HG02642 (cell line): Measurements from ENCODE around the gene KCNK1.

Experiments
- ATAC-seq: cut with Tn5 transposase; IDR thresholded peaks from one replicate; pipeline ENCODE4 v1.9.1; 2021; ENCODE audit warnings: mild to moderate bottlenecking; ENCODE audit not compliant: unreplicated experiment, poor library complexity

Gene KCNK1

GRCh38 chr1:233689017-233689747 is 75.3 kb downstream of the KCNK1 start:
- ATAC-seq, result no peak

GRCh38 chr1:233689748-233690254 is 75.9 kb downstream of the KCNK1 start:
- ATAC-seq, result no peak

- no peak for ATAC-seq
These were observed 82.0 kb downstream of the KCNK1 start for GRCh38 chr1:233695901-233696300.

- no peak for ATAC-seq
These were observed 86.4 kb downstream of the KCNK1 start for GRCh38 chr1:233700338-233700737.

- ATAC-seq, result no peak
These were observed 90.4 kb downstream of the KCNK1 start for GRCh38 chr1:233704170-233704897.

GRCh38 chr1:233704898-233705723 is 91.2 kb downstream of the KCNK1 start:
- no peak for ATAC-seq

GRCh38 chr1:233707153-233707879 is 93.4 kb downstream of the KCNK1 start:
- ATAC-seq, result no peak

GRCh38 chr1:233707880-233708815 is 94.2 kb downstream of the KCNK1 start:
- no peak for ATAC-seq

- no peak for ATAC-seq
These were observed 96.1 kb downstream of the KCNK1 start for GRCh38 chr1:233710031-233710430.

- no peak for ATAC-seq
These were observed 96.6 kb downstream of the KCNK1 start for GRCh38 chr1:233710507-233710906.

GRCh38 chr1:233714631-233715217 is 100.8 kb downstream of the KCNK1 start:
- no peak for ATAC-seq

GRCh38 chr1:233718057-233718456 is 104.2 kb downstream of the KCNK1 start:
- ATAC-seq, result no peak

GRCh38 chr1:233719655-233720341 is 105.9 kb downstream of the KCNK1 start:
- no peak for ATAC-seq

- no peak for ATAC-seq
These were observed 107.2 kb downstream of the KCNK1 start for GRCh38 chr1:233721004-233721595.
